ENCODE results near the gene ADCK2.

GRCh38 chr7:140696024-140696679 lies 23.4 kb downstream of the ADCK2 start:
- no peak for TF ChIP-seq CTCF (IDR thresholded peaks at IDR 0.05)
- no peak for TF ChIP-seq ZFX (IDR thresholded peaks at IDR 0.05; ENCODE audit: borderline replicate concordance)

Measured in 22Rv1 (cell line).